ENCODE results near the gene AFF1.

AFF1 gene

DNA sequence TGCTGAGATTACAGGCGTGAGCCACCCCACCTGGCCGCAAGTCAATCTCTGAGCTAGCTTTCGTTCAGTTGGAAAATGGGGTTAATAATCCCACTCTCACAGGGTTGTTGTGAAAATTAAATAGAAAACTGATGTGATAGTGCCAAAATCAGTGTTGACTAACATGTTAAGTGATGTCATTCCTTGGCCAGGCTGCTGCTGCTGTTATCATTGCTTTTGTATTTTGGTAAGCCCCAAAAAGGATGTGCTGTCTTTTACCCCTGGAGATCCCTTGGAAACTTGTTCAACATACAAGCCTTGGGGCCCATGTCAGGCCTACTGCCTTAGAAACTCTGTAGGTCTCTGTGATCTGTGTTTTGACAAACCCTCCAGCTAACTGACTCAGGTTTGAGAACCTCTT, 106.3 kb downstream of the AFF1 start:
- TF ChIP-seq CTCF (IDR thresholded peaks at IDR 0.05; ENCODE audit: low read depth, low read length) = no peak
- in situ Hi-C loops (cut with HindIII; ENCODE audit: low sequenced_read_pairs) = no loop called here
- no peak for DNase-seq (ENCODE audit: low read depth, low spot score)
- no peak overlapping the region for H3K4me3 ChIP-seq (ENCODE audit: low read depth, low read length)

DNA sequence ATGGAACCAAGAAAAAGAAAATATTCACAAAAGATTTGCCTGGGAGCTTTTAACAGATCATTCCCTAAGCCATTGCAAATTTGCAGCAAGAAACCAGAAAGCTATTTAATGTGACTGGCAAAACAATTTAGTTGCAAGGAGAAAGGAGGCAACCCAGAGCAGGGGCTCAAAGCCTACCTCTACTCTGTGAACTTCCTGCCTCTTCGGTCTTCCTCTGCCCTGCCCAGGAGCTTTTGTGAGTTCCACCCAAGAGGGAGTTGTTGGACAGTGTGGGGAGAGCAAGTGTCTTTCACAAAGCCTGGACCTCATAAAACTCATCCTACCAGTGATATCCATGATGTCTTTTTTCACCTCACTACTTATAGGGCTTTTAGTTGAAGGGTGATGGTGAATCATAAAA, 107.4 kb downstream of the AFF1 start:
- H3K4me3 ChIP-seq (ENCODE audit: low read depth, low read length) = no peak overlapping the region
- TF ChIP-seq CTCF (IDR thresholded peaks at IDR 0.05; ENCODE audit: low read depth, low read length) = no peak
- in situ Hi-C loops (cut with HindIII; ENCODE audit: low sequenced_read_pairs) = no loop called here
- no peak for DNase-seq (ENCODE audit: low read depth, low spot score)

GRCh38 chr4:87042986-87043820, 108.4 kb downstream of the AFF1 start:
- DNase-seq (ENCODE audit: low read depth, low spot score) = no peak
- no peak for TF ChIP-seq CTCF (IDR thresholded peaks at IDR 0.05; ENCODE audit: low read depth, low read length)
- no peak overlapping the region for H3K4me3 ChIP-seq (ENCODE audit: low read depth, low read length)
- in situ Hi-C loops (cut with HindIII; ENCODE audit: low sequenced_read_pairs) = no loop called here

DNA sequence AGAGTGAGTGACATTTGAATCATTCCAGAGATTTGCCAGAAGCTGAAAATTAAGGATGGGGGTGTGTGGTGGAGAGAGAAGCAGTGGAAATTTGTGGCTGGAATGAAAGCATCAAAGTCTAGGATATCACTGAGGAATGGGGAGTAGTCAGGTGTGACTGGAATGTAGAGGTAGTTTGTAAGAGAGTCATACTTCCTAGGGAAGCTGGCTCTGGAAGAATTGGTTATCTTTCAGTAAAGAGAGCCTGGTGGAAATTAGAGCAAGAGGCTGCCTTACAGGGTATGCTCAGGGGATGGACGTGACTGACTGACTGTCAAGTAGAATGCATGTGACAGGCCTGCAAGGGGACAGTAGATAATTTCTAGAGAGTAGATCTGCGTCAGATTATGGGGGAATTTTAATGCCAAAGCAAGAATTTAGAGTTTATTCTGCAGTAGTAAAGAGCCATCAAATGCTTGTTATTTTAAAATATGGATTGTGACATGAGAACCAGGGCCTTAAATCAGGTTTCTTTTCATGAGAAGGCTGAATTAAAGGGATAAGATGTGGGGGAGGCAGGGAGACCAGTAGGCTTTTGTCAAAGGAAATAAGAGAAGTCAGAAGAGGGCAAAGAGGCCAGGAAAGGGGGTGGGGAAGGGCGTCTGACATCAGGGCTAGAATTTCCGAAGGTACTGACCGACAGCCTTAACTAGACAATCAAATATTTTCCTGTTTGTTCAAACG, 109.9 kb downstream of the AFF1 start:
- in situ Hi-C loops (cut with HindIII; ENCODE audit: low sequenced_read_pairs) = no loop called here
- no peak for DNase-seq (ENCODE audit: low read depth, low spot score)
- no peak overlapping the region for H3K4me3 ChIP-seq (ENCODE audit: low read depth, low read length)
- no peak for TF ChIP-seq CTCF (IDR thresholded peaks at IDR 0.05; ENCODE audit: low read depth, low read length)

GRCh38 chr4:87045234-87045558, 110.4 kb downstream of the AFF1 start:
- no peak overlapping the region for H3K4me3 ChIP-seq (ENCODE audit: low read depth, low read length)
- DNase-seq (ENCODE audit: low read depth, low spot score) = no peak
- no peak for TF ChIP-seq CTCF (IDR thresholded peaks at IDR 0.05; ENCODE audit: low read depth, low read length)
- in situ Hi-C loops (cut with HindIII; ENCODE audit: low sequenced_read_pairs) = no loop called here

GRCh38 chr4:87045659-87046058, 110.8 kb downstream of the AFF1 start:
- TF ChIP-seq CTCF (IDR thresholded peaks at IDR 0.05; ENCODE audit: low read depth, low read length) = no peak
- DNase-seq (ENCODE audit: low read depth, low spot score) = no peak
- in situ Hi-C loops (cut with HindIII; ENCODE audit: low sequenced_read_pairs) = no loop called here
- no peak overlapping the region for H3K4me3 ChIP-seq (ENCODE audit: low read depth, low read length)
